ENCODE results near the gene JAKMIP1.

JAKMIP1 gene

DNA sequence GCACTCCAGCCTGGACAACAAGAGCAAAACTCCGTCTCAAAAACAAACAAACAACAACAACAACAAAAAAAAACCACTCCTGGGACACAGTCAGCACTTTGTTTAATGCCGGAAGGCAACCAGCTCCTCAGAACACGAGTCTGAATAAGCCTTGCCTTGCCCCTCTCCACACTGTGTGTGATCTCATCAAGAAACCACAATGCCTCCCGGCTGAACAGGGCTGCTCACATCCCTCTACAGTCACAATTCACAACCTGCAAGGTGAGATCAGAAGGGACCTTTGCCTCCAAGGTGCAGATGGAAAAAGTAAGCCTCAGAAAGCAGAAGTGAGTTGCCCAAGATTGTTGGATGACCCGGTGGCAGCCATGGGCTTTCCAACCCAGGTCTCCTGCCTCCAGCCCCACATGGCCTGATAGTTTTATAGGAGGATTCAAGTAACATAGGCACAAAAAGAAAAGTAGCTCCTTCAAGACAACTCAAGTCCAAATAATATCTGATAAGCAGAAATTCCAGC lies 80.8 kb downstream of the JAKMIP1 start:
- DNase-seq (ENCODE audit: low spot score): no peak

DNA sequence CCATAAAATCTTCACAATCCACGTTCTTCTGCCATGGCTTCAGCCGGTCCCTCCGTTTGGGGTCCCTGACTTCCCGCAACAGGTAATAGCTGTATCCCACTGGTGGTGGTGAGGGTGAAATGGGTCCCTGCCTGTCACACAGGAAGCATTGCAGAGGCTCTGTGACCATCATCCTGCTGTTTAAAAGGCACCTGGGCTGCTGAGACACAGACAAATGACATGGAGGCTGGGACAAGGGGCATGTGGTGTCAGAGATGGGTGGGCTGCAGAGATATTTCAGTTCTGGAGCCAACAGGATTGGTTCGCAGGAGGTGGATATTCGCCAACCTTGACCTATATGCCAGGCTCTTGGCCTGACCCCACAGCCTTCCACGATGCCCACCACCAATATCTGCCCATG lies 82.1 kb downstream of the JAKMIP1 start:
- no peak for DNase-seq (ENCODE audit: low spot score)

DNA sequence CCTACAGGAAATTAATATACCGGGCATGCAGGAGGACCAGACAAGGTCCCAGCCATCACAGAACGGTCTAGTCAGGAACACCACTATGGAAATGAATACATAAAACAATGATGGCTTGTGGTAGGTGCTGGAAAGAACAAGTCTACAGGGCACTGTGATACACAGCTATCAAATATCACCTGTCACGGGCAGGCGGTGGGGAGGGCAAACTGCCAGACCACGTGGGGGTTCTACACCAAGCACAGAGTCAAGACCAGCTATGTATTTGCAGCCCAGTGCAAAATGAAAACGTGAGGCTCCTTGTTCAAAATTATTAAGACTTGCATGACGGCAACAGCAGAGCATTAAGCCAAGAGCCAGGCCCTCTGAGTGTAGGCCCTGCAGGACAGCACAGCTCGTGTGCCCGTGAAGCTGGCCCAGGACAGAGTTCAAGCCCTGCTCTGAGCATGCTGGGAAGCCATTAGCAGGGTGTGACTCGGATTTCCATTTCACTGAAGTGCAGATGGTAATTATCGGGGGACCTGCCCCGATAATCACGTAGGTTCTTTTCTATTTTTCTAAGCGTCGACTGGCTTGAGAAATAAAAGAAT lies 83.6 kb downstream of the JAKMIP1 start:
- no peak for DNase-seq (ENCODE audit: low spot score)

DNA sequence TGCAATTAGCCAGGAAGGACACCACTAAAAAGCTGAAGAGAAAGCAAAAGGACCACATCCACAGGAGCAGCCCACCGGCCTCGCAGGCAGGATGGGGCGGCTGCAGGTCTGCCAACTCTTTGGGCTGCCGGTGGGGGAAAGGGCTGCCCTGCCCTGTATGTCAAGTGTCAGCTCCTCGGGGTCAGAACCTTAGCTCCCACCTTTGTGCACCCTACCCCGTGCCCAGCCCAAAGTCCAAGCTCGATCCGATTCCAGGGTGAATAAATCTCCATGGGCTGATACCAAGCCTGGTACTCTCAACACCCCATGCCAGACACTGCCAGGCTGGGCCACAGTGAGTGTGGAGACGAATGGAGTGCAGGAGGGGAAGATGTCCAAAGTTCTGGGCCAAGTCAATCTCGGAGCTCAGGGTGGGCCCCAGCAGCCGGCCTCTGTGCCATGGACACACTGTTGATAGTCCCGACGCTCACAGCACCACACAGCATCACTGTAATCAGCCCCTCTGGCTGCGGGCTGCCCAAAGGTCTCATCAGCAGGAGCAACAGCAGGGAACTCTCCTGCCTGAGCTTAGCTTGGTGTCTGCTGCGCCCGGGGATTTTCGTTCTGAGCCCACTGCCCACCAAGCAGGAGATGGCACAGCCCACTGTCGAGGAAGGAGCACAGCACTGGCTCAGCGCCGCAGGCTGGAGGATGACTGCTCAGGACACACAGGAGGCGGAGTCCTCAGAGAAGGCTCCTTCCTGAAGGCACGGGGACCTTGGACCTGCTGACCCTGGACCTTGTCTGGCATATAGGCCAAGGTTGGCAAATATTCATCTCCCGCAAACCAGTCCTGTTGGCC lies 84.4 kb downstream of the JAKMIP1 start:
- DNase-seq (ENCODE audit: low spot score): no peak

DNA sequence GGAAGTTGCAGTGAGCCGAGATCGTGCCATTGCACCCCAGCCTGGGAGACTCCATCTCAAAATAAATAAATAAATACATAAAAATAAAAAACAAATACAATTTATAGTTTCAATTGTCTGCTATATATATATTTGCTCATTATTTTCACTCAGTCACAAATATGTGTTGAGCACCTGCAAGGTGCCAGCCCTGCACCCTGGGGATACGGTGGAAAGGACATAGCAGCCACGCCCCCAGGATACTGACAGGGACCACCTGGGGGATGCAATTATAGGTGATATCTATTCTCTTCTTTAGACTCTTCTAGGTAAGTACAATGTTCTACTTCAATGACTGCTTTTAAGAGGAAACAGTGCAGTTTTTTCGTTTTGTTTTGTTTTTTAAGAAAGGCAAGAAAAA lies 85.0 kb downstream of the JAKMIP1 start:
- no peak for DNase-seq (ENCODE audit: low spot score)

DNA sequence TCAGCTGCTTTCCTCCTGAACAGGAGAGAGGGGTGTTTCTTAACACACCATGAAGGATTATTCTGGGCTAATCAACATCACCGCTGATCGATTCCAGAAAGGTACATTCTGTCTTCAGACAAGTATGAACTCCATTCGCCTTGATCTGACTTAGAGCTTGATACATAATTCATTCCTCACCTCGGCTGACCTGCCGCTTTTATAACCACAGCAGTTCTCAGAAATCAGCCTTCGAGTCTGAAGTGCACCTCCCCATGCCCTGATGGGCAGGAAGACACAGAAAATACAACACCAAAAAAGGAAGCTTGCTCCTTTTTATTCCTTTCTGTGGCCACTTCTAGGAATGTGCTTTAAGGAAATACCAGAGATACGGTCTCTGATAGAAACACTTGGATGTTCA lies 85.7 kb downstream of the JAKMIP1 start:
- DNase-seq (ENCODE audit: low spot score): no peak

DNA sequence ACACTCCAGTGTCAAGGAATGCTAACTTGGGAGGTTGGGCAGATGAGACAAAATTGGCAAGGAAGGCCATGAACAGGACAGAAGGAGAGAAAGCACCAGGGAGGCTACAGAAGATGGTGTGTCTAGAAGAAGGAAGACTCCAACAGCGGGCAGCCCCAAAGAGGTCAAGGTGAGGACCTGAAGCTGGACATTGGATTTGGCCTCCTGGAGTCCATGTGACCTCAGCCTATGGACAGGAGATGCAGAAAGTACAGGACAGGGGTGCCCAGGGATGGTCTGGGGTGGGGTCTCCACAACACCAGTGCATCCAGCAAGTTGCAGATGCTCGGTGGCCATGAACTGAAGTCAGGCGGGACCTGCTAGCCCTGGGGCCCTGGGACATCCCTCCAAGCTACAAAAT lies 86.2 kb downstream of the JAKMIP1 start:
- DNase-seq (ENCODE audit: low spot score): no peak

DNA sequence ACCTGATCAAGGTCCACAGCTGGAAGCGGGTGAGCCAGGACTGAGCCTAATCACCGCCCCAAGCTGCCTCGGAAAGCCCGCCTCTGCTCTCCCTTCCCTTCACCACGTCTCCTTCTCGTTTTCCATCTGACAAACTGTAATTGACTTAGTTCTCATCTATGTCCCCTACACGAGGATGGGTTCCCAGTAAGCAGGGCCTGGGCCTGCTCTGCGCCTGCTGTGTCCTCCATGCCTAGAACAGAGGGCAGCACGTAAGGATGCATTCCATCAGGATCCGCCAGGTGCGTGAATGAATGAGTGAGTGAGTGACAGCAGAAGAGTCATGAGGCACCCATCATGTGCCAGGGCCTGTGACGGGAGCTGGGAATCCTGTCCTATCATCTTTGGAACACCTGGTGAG lies 86.7 kb downstream of the JAKMIP1 start:
- no peak for DNase-seq (ENCODE audit: low spot score)

DNA sequence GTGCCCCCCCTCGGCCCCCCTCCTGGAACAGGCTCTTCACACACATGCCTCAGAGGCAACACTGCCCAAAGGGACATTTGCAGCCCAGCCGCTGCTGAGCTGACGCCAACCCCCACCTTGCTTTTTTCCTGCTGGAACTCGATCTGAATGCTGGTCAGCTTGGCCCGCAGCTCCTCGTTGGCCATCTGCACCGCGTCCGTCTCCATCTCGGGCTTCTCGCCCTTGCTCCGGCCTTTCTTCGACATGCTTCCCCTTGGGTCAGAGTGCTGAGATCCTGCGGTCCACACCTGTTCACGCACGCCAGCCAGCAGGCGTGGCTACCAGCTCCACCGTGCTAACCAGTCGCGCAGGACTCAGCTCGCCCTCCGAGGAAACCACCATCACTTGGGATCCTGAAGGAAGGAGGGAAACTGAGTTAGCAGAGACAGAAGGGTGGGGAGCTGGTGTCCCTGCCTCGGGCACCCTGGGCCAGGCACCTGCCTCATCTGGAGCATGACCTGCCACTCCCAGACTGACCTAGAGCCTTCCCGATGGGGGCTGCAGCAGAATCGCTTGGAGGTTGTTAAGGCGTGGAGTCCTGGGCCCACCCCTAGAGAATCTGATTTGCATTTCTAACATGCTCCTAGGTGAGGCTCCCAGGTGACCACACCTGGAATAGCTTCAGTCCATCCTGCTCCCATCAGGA lies 87.6 kb downstream of the JAKMIP1 start:
- DNase-seq (ENCODE audit: low spot score): no peak

DNA sequence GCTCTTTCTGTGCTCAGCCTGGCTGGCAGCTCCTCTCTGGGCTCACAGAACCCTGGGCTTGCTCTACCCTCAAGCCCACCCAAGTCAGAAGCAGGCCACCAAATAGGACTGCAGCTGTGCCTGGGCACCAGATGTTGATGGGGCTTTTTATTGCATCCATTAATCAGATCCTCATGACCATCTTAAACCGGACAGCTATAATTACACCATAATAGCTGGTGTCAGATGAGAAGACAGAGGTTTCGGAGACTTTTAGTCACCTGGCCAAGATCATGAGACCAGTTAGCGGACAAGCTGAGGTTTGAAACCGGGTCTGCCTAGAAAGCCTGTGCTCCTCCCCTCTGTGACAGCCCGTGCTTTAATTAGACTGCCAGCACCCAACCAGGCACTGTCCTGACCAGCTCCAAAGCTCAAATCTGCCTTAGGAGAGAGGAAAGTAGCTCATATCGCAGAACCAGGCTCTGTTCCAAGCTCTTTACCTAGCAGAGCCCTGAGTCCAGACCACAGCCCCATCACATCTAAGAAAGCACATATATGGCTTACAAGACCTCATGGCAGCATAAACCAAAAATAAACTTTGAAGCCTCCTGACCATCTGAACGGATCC lies 88.9 kb downstream of the JAKMIP1 start:
- no peak for DNase-seq (ENCODE audit: low spot score)

DNA sequence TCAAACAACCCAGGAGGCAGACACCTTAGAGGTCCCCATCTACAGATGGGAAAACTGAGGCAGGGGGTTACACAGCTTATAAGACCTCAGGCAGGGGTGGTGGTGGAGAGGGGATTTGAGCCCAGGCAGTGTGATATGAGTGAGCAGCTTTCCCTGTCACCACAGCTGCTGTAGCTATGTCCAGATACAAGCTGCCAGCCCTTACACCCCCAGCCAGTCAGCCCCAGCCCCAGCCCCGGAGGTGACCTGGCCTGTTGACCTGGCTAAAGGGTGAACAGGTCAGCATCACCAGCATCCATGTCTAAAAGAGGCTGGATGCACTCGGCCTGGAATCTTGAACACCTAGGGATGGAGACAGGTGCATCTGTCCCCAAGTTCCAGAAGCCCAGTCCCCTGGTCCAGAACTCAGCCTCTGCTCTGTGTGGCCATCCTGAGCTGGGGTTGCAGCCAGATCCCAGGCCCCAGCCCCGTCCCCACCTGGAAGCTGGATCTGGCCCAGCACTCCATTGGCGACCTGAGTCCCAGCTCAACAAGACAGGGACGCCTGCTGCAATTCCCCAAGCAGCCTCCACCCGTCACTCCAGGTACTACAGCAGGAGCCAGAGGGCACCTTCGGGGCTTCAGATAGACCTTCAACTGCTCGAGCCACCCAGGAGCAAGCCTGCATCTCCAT lies 89.5 kb downstream of the JAKMIP1 start:
- no peak for DNase-seq (ENCODE audit: low spot score)

DNA sequence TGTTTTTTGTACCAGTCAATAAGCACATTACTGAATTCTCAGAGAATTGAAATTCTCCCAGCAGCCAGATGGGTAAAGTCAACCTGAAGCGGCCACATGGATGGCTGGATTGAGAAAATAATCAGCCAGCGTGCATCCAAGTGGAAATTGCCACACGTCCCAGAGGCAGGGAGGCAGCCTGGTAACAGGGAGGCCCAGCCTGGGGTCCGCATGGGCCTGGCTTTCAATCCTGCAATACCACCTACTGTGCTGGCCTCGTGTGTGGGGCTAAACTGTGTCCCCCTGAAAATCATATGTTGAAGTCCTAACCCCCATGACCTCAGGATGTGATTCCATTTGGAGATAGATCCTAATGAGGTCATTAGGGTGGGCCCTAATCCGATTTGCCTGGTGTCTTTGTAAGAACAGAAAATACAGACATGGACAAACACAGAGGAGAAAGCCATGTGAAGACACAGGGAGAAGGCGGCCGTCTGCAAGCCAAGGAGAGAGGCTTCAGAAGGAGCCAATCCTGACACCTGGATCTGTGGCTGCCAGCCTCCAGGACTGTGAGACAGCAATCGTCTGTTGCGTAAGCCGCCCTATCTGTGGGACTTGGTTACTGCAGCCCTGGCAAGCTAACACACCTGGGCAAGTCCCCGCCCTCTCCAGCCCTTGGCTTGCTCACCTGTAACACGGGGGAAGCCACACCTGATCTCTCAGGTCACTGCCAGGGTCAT lies 90.3 kb downstream of the JAKMIP1 start:
- DNase-seq (ENCODE audit: low spot score): peak; percentile 14

DNA sequence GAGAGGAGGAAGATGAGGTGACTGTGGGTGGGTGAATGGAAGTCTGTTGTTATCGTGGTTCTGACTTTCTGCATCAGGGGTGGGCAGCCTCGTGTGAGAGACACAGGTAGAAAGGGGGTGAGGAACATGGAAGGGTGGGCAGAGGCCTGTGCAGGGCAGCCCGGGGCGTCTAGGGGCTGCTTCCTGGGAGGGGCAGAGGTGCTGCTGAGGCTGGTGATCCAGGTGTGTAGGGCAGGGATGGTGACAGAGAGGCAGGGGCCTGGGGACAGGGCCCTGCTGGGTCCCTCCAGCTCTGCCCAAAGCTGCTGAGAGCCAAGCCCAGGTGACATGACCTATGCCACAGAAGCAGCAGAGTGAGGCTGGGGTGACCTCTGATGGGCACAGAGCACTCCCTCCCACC lies 92.5 kb downstream of the JAKMIP1 start:
- DNase-seq (ENCODE audit: low spot score): no peak

DNA sequence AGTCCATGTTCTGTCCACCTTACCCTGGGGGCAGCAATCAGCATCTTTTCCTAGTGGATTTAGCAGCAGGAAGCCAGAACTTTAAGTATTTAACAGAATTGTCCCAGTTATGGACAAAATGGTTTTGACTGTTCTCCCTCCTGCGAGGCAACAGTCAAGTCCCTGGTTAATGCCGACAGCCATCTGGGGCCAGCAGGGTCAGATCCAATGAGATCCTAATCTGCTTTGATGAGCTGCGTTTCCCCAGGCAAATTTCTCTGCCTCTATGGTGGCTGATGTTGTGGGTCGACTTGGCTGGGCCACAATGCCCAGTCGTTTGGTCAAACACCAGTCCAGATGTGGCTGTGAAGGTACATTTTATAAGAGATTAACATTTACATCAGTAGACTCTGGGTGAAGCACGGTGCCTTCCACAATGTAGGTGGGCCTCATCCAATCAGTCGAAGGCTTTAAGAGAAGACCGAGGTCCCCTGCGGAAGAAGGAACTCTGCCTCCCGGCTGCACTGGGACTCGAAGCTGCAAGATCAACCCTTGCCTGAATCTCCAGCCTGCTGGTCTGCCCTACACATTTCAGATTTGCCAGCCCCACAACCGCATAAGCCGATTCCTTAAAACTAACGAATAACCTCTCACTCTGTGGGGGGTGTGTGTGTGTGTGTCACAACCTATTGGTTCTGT lies 93.1 kb downstream of the JAKMIP1 start:
- DNase-seq (ENCODE audit: low spot score): no peak

DNA sequence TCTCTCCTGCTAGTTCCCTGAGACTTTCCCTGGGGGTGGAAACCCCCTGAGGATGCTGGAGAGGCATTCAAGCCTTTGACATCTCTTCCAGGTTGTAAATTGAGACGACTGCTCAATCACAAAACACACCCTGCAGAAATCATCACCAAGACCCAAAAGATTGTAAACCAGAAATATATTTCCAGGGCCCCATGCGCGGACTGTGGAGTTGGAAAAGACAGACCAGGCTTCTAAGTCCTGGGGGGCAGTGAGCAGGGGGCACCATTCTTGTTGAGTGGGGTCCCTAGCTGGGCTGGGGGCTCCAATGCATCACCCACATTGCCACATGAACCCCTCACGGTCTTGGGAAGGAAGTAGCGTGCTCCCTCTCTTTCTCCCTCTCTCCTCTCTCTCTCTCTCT lies 94.2 kb downstream of the JAKMIP1 start:
- DNase-seq (ENCODE audit: low spot score): no peak

DNA sequence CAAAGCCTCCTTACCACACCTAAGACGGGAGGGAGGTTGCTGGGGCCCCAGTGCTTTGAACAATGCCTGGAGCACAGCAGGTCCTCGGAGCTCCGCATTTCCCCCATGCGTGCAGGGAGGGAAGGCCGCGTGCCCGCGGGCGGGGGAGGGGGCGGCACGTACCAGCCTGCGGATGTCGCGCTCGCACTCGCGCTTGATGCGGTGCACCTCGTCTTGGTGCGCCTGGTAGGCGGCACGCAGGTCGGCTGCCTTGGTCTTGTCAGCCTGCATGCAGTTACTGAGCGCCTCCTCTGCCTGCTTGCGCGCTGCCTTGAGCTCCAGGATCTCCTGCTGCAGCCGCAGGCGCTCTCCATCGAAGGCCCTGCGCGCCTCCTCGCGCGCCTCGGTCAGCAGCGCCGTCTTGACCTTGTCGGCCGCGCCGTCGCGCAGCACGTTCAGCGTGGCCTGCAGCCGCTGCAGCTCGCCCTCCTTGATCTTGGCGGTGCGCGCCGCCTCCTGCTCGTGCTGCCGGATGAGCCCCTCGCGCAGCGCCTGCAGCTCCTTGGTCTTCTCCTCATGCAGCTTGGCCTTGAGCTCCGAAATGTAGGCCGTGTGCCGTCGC lies 94.9 kb downstream of the JAKMIP1 start:
- DNase-seq (ENCODE audit: low spot score): no peak

DNA sequence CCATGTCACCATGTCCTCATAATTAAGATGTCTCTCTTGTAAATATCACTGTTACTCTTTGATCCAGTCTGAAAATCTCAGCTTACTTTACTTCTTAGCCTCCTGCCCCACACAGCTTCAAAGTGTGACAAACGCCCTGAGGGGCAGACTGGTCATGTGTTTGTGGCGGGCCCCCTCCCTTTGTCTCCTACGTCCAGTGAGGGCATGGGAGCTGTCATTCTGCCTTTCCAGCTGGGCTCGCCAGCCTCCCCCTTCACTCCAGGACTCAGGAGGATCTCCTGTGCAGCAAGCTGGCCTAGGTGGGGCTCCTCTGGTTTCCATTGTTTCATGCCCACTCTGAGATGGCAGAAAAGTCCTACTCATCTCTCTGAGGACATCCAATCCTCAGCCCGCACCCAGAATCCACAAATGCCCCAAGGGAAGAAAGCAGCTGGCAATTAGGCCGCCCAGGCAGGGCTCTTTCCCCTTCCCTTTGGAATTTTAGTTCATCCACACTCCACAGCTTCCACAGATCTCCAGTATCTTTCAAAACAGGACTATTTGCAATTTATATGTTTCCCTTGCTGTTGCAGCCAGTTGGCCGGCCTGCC lies 95.7 kb downstream of the JAKMIP1 start:
- DNase-seq (ENCODE audit: low spot score): no peak

DNA sequence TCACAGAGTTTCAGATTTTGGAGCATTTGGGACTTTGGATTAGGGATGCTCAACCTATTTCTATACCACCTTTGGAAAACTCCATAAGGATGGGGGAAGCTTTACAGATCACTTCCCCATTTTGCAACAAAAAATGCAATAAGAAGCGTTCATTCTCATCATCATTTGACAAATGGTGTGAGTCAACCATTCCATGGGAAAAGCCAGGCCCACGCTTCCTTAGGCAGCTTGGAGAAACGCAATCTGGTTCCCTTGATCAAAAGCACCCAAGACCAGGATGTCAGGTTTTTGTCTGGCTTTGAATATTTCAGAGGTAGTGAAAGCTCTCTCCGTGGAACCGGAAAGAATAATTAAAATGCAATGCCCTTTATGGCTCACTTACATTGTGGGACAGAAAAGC lies 102.8 kb downstream of the JAKMIP1 start:
- DNase-seq (ENCODE audit: low spot score): no peak

DNA sequence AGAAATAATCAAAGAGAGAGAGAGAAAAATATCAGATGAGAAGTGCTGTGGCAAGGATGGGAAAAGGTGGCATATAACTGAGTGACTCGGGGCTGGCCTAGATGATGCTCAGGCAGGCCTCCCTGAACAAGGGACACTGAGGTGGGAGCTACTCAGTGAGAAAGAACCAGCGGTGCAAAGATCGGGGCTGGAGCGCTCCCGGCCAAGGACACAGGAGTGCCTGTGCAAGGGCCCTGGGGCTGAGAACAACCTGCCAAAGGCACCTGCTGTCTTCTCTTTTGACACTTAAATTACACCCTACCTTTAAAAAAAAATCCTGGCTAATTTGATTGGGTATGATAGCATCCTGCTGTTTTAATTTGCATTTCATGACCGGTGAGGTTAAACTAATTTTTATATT lies 104.5 kb downstream of the JAKMIP1 start:
- no peak for DNase-seq (ENCODE audit: low spot score)

All from LoVo (cell line).